ENCODE data around the gene SDS. TPM values are rescaled to one million over a fixed set of nuclear protein-coding genes. Genes with fewer than 3 reads are reported as not detected.

SDS gene
- total and polyA plus RNA-seq, 8 donors, result 0.25 to 4.7 (median 1.4) TPM; not detected in 3

DNA sequence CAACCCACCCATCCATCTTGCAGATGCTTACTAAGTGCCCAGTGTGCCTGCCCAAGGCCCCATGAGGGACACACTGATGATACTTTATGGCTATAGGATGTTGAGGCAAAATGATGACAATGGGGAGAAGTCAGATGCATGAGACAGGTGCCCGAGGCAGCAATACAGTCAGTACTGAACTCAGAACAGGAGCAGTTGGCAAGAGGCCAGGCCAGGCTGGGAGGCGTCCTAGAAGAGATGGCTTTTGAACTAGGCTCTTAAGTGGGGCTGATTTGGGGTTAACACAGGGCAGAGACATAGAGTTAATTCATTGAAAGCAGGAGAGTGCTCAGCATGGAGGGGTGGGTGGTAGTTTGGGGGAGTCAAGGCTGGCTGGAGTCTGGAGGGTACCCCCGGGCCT, 29.7 kb downstream of the SDS start:
- TF ChIP-seq POLR2A (IDR thresholded peaks at IDR 0.05) (no peak), CTCF (IDR thresholded peaks at IDR 0.05) (no peak), EP300 (IDR thresholded peaks at IDR 0.05) (no peak), POLR2AphosphoS5 (IDR thresholded peaks at IDR 0.05) (no peak)
- Histone ChIP-seq H3K36me3 (peaks cover 14 to 91% (median 88%) of the 10 kb centered on the region in 4 donors), H3K4me3 (no peak overlapping the region), H3K27me3 (no peaks in the 10 kb centered on the region), H3K27ac (no peak overlapping the region), H3K9me3 (no peaks in the 10 kb centered on the region), H3K4me1 (no peaks in the 10 kb centered on the region)
- intact Hi-C loops (cut with DNase I; ENCODE audit: low total_unique reads), result no loop called here
- no peak for DNase-seq
- 76 to 95% (median 85%) methylated on average over 3 of the region's 3 CpGs for WGBS, 5 donors

- H3K36me3 ChIP-seq, result peaks cover 14 to 89% (median 86%) of the 10 kb centered on the region in 4 donors
- H3K27me3 ChIP-seq, result no peaks in the 10 kb centered on the region
- no peaks in the 10 kb centered on the region for H3K9me3 ChIP-seq
- no peak for DNase-seq
- TF ChIP-seq CTCF (IDR thresholded peaks at IDR 0.05) (no peak), POLR2AphosphoS5 (IDR thresholded peaks at IDR 0.05) (no peak), EP300 (IDR thresholded peaks at IDR 0.05) (no peak), POLR2A (IDR thresholded peaks at IDR 0.05) (no peak)
- intact Hi-C loops (cut with DNase I; ENCODE audit: low total_unique reads), result no loop called here
- 93 to 98% (median 95%) methylated on average over 3 of the region's 3 CpGs for WGBS, 5 donors
- no peak overlapping the region for H3K27ac ChIP-seq
- no peak overlapping the region for H3K4me3 ChIP-seq
- no peaks in the 10 kb centered on the region for H3K4me1 ChIP-seq
Observed at GRCh38 chr12:113373440-113373839, 30.2 kb downstream of the SDS start.

GRCh38 chr12:113372371-113372770, 31.3 kb downstream of the SDS start:
- intact Hi-C loops (cut with DNase I; ENCODE audit: low total_unique reads), result no loop called here
- Histone ChIP-seq H3K4me1 (no peaks in the 10 kb centered on the region), H3K4me3 (no peak overlapping the region), H3K27ac (no peak overlapping the region), H3K36me3 (peaks cover 14 to 85% (median 84%) of the 10 kb centered on the region in 4 donors), H3K27me3 (no peaks in the 10 kb centered on the region), H3K9me3 (no peaks in the 10 kb centered on the region)
- WGBS, 5 donors, result 94 to 98% (median 96%) methylated on average over 7 to 9 of the region's 9 CpGs
- TF ChIP-seq POLR2AphosphoS5 (IDR thresholded peaks at IDR 0.05) (no peak), EP300 (IDR thresholded peaks at IDR 0.05) (no peak), POLR2A (IDR thresholded peaks at IDR 0.05) (no peak), CTCF (IDR thresholded peaks at IDR 0.05) (no peak)
- DNase-seq, result no peak

DNA sequence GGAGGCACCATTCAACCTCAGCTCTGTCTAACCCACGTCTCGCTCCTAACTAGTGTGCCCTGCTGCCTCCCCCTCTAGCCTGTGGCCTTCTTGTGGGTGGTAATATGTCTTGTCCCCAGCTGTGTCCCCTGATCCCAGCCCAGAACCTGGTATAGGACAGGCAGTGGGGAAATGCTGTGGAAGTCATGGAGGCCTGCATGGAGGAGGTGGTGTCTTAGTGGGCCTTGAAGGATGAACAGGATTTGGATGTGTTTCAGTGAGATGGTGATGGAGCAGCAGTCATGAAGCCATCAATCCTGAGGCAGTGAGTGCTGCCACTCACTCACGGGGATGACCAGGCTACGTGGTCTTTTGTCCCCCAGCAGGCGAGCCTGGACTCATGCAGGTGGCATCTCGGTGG, 31.9 kb downstream of the SDS start:
- Histone ChIP-seq H3K9me3 (no peaks in the 10 kb centered on the region), H3K27ac (no peak overlapping the region), H3K4me1 (peaks cover 0 to 3% (median 0%) of the 10 kb centered on the region in 4 donors), H3K4me3 (no peak overlapping the region), H3K27me3 (no peaks in the 10 kb centered on the region), H3K36me3 (peaks cover 14 to 79% (median 78%) of the 10 kb centered on the region in 4 donors)
- WGBS, 5 donors, result 96 to 100% (median 97%) methylated on average over 6 of the region's 6 CpGs
- TF ChIP-seq EP300 (IDR thresholded peaks at IDR 0.05) (no peak), CTCF (IDR thresholded peaks at IDR 0.05) (no peak), POLR2AphosphoS5 (IDR thresholded peaks at IDR 0.05) (no peak)
- intact Hi-C loops (cut with DNase I; ENCODE audit: low total_unique reads), result no loop called here
- no peak for DNase-seq
